NOMO-1 (cell line): ENCODE data around the gene KLHL3.

Source experiments
- DNase-seq, 2 experiments: peaks; one replicate each; lab custom pipeline; 2025; ENCODE audit not compliant: unreplicated experiment in 2 of 2; lab: John Stamatoyannopoulos, UW

The KLHL3 gene

DNA sequence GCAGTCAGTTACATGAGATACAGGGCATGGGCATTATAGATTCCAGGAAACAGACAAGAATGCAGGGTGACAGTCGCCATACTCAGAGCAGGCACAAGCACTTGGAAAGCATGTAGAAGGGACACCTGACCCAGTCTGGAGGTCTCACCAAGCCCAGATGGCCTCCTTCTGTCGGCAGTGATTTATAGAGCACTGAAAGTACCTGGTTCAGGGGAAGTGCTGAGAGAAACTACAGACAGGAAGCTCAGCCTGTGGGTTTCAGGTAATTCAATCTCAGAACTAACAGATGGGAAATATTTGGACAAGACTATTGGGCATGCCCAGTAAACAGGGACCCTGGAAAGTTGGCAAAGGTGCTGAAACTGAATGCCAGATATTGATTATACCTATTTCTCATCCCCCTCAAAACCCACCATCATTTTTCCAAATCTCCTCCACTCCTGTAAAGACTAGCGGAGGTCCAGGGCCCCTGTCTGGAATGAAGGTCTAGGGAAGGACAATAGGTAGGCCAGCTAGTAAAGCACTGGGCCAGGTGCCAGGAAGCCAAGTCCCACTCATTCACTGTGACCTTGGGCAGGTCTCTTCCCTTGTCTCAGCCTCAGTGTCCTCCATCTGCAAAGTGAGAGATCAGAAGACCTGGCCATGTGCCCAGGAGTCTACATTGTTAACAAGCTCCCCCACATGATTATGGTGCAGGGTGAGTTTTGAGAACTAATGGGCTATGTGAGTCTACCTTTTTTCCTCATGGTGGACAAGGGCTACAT lies 26.9 kb downstream of the KLHL3 start:
- DNase-seq, result no peak

DNA sequence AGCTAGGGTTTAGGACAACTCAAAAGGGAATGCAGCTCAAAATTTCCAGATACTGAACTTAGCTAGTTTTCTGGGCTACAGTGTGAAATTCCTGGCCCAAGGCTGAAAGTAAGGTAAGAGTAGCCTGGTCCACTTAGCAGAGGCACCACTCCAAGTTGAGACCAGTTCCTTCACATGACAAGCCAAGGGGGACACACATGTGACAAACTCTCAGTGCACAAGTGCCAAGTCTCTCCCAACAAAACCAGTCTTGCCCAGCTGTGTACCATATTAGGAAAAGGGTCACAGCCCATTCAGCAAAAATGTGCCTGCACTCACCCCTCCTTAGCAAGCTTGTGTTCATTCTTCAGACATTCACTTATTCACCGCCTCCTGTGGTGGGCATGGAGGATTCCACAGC lies 27.8 kb downstream of the KLHL3 start:
- DNase-seq, result no peak

- DNase-seq, result no peak
Observed at GRCh38 chr5:137706841-137707240, 29.0 kb downstream of the KLHL3 start.

- DNase-seq, result no peak
Observed at GRCh38 chr5:137705106-137705505, 30.8 kb downstream of the KLHL3 start.

GRCh38 chr5:137703565-137703964 lies 32.3 kb downstream of the KLHL3 start:
- DNase-seq, result no peak

DNA sequence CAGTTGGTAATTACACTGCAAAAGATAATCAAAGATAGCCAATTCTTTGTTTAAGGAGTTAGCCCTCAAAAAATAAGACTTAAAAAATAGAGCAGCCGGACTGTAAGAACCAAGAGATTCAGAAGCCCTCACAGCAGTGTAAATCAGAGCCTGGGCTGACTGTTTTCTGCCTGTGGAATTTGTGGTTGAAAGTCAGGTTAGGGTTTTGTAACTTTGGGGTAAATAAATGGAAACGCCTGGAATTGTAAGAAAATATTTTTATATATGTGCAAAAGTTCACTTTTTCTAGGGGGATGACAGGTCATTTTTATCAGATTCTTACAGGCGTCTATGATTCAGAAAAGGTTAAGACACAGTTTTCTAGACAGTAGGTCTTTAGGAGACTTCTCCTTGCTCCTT lies 35.6 kb downstream of the KLHL3 start:
- no peak for DNase-seq

GRCh38 chr5:137699336-137700281 lies 36.3 kb downstream of the KLHL3 start:
- DNase-seq, result no peak

- DNase-seq, result no peak
Observed at GRCh38 chr5:137696481-137696880, 39.4 kb downstream of the KLHL3 start.

- peak; percentile 24 to 76 for DNase-seq
Observed at GRCh38 chr5:137695651-137696428, 40.0 kb downstream of the KLHL3 start.

GRCh38 chr5:137693951-137694721 lies 41.8 kb downstream of the KLHL3 start:
- DNase-seq, result no peak

DNA sequence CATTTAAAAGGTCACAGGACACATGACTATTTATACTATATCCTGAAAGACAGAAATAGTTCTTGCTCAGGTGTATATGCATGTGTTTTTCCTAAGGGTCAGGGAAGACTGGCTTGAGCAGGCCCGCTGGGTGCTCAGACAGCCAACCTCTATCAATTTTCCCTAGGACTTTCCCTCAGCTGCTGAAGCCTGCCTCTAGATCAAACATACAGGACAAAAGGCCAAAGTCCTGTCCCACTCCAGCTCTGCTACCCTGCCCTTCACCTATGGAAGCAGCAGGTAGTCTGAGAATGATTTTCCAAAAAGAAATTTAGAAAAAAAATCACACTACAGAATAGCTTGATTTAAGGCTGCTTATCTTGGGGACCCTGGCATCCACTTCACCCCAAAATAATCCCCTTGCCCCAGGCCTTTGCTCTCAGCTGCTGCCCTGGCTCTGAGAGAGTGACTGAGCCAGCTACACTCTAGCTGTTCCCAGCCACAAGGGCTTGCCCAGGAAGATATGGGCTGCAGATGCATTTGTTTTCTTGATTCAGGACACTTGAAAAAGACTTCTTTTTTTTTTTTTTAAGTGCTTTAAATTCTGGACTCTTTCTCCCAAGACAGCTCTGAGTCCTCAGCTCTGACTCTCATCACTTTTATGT lies 42.5 kb downstream of the KLHL3 start:
- no peak for DNase-seq

DNA sequence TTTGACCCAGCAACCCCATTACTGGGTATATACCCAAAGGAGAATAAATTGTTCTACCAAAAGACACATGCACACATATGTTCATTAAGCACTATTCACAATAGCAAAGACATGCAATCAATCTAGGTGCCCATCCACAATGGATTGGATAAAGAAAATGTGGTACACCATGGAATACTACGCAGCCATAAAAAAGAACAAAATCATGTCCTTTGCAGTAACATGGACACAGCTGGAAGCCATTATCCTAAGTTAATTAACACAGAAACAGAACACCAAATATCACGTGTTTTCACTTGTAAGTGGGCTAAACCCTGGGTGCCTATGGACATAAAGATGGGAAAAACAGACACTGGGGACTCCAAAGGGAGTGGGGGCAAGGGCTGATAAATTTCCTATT lies 46.6 kb downstream of the KLHL3 start:
- DNase-seq, result no peak

DNA sequence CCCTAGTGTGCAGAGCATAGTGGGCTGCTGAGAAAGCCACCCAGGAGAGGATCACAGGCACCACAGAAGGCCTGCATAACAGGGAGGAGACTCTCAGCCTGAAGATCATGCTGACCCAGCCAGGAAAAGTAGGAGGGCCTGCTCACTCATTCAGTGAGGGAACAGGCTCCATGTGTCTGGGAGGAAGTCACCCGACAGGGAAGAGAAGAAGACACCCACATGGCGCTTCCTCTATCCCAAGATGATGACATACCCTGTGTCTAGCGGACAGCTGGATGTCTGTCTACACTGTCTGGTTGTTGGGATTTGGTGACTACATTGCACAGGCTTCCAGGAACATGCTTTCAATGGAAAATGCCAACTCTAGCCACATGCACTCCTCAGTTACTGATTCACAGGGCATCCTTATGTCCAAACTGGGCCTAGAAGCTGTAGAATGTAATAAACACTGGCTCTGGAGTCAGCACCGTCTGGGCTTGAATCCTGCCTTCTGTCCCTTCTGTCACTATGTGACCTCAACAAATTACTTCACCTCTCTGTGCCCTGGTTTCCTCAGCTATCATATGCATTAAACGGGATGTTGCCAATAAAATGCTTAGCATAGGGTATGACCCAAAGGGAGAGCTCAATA lies 47.6 kb downstream of the KLHL3 start:
- DNase-seq, result no peak

GRCh38 chr5:137684761-137685160 lies 51.1 kb downstream of the KLHL3 start:
- DNase-seq, result no peak

GRCh38 chr5:137681191-137681590 lies 54.7 kb downstream of the KLHL3 start:
- no peak for DNase-seq

DNA sequence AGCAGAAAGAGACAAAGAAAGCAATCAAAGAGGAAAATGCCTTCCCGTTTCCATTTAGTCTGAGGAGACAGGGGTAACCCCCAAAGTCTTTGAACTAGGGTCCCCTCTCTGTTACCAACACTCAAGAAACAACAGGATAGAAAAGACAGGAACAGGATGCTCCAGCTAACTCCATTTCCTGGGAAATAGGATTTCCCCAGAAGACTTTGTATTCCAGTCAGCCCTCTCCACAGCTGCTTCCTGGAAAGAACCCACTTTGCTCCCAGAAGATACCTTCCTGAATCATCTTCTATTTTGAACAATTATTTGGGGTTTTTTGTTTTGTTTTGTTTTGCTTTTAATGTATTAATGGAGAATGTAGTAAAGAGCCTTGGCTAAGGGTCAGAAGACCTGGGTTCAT lies 56.0 kb downstream of the KLHL3 start:
- DNase-seq, result no peak

GRCh38 chr5:137679195-137679594 lies 56.7 kb downstream of the KLHL3 start:
- DNase-seq, result no peak

GRCh38 chr5:137672881-137673280 lies 63.0 kb downstream of the KLHL3 start:
- DNase-seq, result no peak

DNA sequence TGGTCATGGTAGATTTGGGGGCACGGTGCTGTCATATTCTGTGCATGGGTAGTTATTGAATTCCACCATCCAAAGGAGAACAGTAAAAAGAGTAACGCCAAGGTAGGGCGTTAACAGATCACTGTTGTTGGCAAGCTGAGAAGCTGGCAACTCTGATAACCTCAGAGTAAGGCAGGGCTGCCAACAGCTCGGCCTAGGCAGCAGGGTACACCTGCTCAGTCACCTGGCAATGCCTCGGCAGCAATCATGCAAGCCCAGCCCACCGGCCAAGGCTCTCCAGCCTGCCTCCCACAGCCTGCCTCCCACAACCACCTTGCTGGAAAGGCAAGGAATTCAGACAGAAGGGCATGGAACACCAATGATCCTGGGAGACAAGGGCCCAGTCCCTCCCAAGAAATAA lies 63.9 kb downstream of the KLHL3 start:
- no peak for DNase-seq
